ENCODE data around the gene CPNE6. TPM values are rescaled to one million over a fixed set of nuclear protein-coding genes. Genes with fewer than 3 reads are reported as not detected.

The CPNE6 gene
- total and polyA plus RNA-seq, 5 donors from 2014 or later, result not detected

- no peaks in the 10 kb centered on the region for H3K9me3 ChIP-seq (ENCODE audit: control insufficient read depth in 2 of 2, low read length in 2 of 2)
- Mint-ChIP-seq H3K4me3 (no peak overlapping the region), H3K27me3 (peaks cover 16% of the 10 kb centered on the region), H3K9me3 (no peaks in the 10 kb centered on the region), H3K4me1 (peaks cover 0 to 2% (median 0%) of the 10 kb centered on the region in 4 donors), H3K36me3 (no peaks in the 10 kb centered on the region), H3K27ac (no peak overlapping the region)
- H3K27ac ChIP-seq (ENCODE audit: insufficient read depth, low read length, poor library complexity, severe bottlenecking), result no peak overlapping the region
- ATAC-seq (ENCODE audit: low read depth in 2 of 2) (no peak), DNase-seq (no peak)
- no peak overlapping the region for H3K4me3 ChIP-seq (ENCODE audit: low read depth, low read length)
- H3K36me3 ChIP-seq (ENCODE audit: control insufficient read depth, insufficient read depth, low read length), result no peaks in the 10 kb centered on the region
- H3K4me1 ChIP-seq (ENCODE audit: control insufficient read depth, insufficient read depth, low read length, poor library complexity, severe bottlenecking), result no peaks in the 10 kb centered on the region
- H3K27me3 ChIP-seq (ENCODE audit: control insufficient read depth, insufficient read depth, low read length), result no peaks in the 10 kb centered on the region
These were observed 4.7 kb upstream of the CPNE6 start for GRCh38 chr14:24066496-24067132.

GRCh38 chr14:24067133-24068082 lies 4.0 kb upstream of the CPNE6 start:
- no peaks in the 10 kb centered on the region for H3K27me3 ChIP-seq (ENCODE audit: control insufficient read depth, insufficient read depth, low read length)
- no peak overlapping the region for H3K27ac ChIP-seq (ENCODE audit: insufficient read depth, low read length, poor library complexity, severe bottlenecking)
- no peaks in the 10 kb centered on the region for H3K9me3 ChIP-seq (ENCODE audit: control insufficient read depth in 2 of 2, low read length in 2 of 2)
- Mint-ChIP-seq H3K27ac (peak overlapping the region in 1 of 3 donors; percentile 3), H3K4me1 (peaks cover 0 to 2% (median 0%) of the 10 kb centered on the region in 4 donors), H3K9me3 (no peaks in the 10 kb centered on the region), H3K4me3 (no peak overlapping the region), H3K27me3 (peaks cover 16% of the 10 kb centered on the region), H3K36me3 (no peaks in the 10 kb centered on the region)
- DNase-seq, result no peak
- H3K4me3 ChIP-seq (ENCODE audit: low read depth, low read length), result no peak overlapping the region
- no peaks in the 10 kb centered on the region for H3K4me1 ChIP-seq (ENCODE audit: control insufficient read depth, insufficient read depth, low read length, poor library complexity, severe bottlenecking)
- no peak for ATAC-seq (ENCODE audit: low read depth in 2 of 2)
- no peaks in the 10 kb centered on the region for H3K36me3 ChIP-seq (ENCODE audit: control insufficient read depth, insufficient read depth, low read length)

- Mint-ChIP-seq H3K4me3 (no peak overlapping the region), H3K27me3 (peaks cover 22% of the 10 kb centered on the region), H3K27ac (no peak overlapping the region), H3K4me1 (peaks cover 0 to 2% (median 0%) of the 10 kb centered on the region in 4 donors), H3K9me3 (no peaks in the 10 kb centered on the region), H3K36me3 (no peaks in the 10 kb centered on the region)
- no peaks in the 10 kb centered on the region for H3K9me3 ChIP-seq (ENCODE audit: control insufficient read depth in 2 of 2, low read length in 2 of 2)
- no peak for DNase-seq
- ATAC-seq (ENCODE audit: low read depth in 2 of 2), result no peak
- no peaks in the 10 kb centered on the region for H3K36me3 ChIP-seq (ENCODE audit: control insufficient read depth, insufficient read depth, low read length)
- no peak overlapping the region for H3K27ac ChIP-seq (ENCODE audit: insufficient read depth, low read length, poor library complexity, severe bottlenecking)
- no peak overlapping the region for H3K4me3 ChIP-seq (ENCODE audit: low read depth, low read length)
- H3K4me1 ChIP-seq (ENCODE audit: control insufficient read depth, insufficient read depth, low read length, poor library complexity, severe bottlenecking), result no peaks in the 10 kb centered on the region
- no peaks in the 10 kb centered on the region for H3K27me3 ChIP-seq (ENCODE audit: control insufficient read depth, insufficient read depth, low read length)
These were observed 2.5 kb upstream of the CPNE6 start for GRCh38 chr14:24068711-24069410.

- peaks cover 0 to 2% (median 0%) of the 10 kb centered on the region in 4 donors for H3K4me1 Mint-ChIP-seq
- H3K36me3 ChIP-seq (ENCODE audit: control insufficient read depth, insufficient read depth, low read length), result no peaks in the 10 kb centered on the region
- H3K4me3 Mint-ChIP-seq, result no peak overlapping the region
- H3K27me3 ChIP-seq (ENCODE audit: control insufficient read depth, insufficient read depth, low read length), result no peaks in the 10 kb centered on the region
- no peak for DNase-seq
- no peaks in the 10 kb centered on the region for H3K4me1 ChIP-seq (ENCODE audit: control insufficient read depth, insufficient read depth, low read length, poor library complexity, severe bottlenecking)
- no peak overlapping the region for H3K27ac Mint-ChIP-seq
- H3K36me3 Mint-ChIP-seq, result no peaks in the 10 kb centered on the region
- no peak overlapping the region for H3K27ac ChIP-seq (ENCODE audit: insufficient read depth, low read length, poor library complexity, severe bottlenecking)
- no peak for ATAC-seq (ENCODE audit: low read depth in 2 of 2)
- H3K4me3 ChIP-seq (ENCODE audit: low read depth, low read length), result no peak overlapping the region
- peaks cover 0 to 2% (median 0%) of the 10 kb centered on the region in 7 donors for H3K9me3 Mint-ChIP-seq
- H3K27me3 Mint-ChIP-seq, result peaks cover 22% of the 10 kb centered on the region
- no peaks in the 10 kb centered on the region for H3K9me3 ChIP-seq (ENCODE audit: control insufficient read depth in 2 of 2, low read length in 2 of 2)
These were observed 2.0 kb upstream of the CPNE6 start for GRCh38 chr14:24069411-24069735.

GRCh38 chr14:24070285-24071143 lies 848 bp upstream of the CPNE6 start:
- H3K36me3 Mint-ChIP-seq, result no peaks in the 10 kb centered on the region
- Histone ChIP-seq H3K4me1 (ENCODE audit: control insufficient read depth, insufficient read depth, low read length, poor library complexity, severe bottlenecking) (no peaks in the 10 kb centered on the region), H3K27me3 (ENCODE audit: control insufficient read depth, insufficient read depth, low read length) (no peaks in the 10 kb centered on the region), H3K4me3 (ENCODE audit: low read depth, low read length) (no peak overlapping the region), H3K27ac (ENCODE audit: insufficient read depth, low read length, poor library complexity, severe bottlenecking) (no peak overlapping the region), H3K36me3 (ENCODE audit: control insufficient read depth, insufficient read depth, low read length) (no peaks in the 10 kb centered on the region), H3K9me3 (ENCODE audit: control insufficient read depth in 2 of 2, low read length in 2 of 2) (no peaks in the 10 kb centered on the region)
- H3K9me3 Mint-ChIP-seq, result peaks cover 0 to 2% (median 0%) of the 10 kb centered on the region in 7 donors
- peak overlapping the region in 1 of 3 donors; percentile 68 for H3K27ac Mint-ChIP-seq
- no peak for DNase-seq
- H3K4me3 Mint-ChIP-seq, result no peak overlapping the region
- peaks cover 22% of the 10 kb centered on the region for H3K27me3 Mint-ChIP-seq
- peaks cover 0 to 4% (median 1%) of the 10 kb centered on the region in 4 donors for H3K4me1 Mint-ChIP-seq
- no peak for ATAC-seq (ENCODE audit: low read depth in 2 of 2)

- no peaks in the 10 kb centered on the region for H3K4me1 ChIP-seq (ENCODE audit: control insufficient read depth, insufficient read depth, low read length, poor library complexity, severe bottlenecking)
- no peaks in the 10 kb centered on the region for H3K27me3 ChIP-seq (ENCODE audit: control insufficient read depth, insufficient read depth, low read length)
- H3K36me3 ChIP-seq (ENCODE audit: control insufficient read depth, insufficient read depth, low read length), result no peaks in the 10 kb centered on the region
- H3K9me3 Mint-ChIP-seq, result peaks cover 0 to 2% (median 0%) of the 10 kb centered on the region in 7 donors
- H3K4me3 Mint-ChIP-seq, result no peak overlapping the region
- H3K9me3 ChIP-seq (ENCODE audit: control insufficient read depth in 2 of 2, low read length in 2 of 2), result no peaks in the 10 kb centered on the region
- H3K27ac ChIP-seq (ENCODE audit: insufficient read depth, low read length, poor library complexity, severe bottlenecking), result no peak overlapping the region
- no peak overlapping the region for H3K27ac Mint-ChIP-seq
- H3K4me1 Mint-ChIP-seq, result peaks cover 0 to 4% (median 1%) of the 10 kb centered on the region in 4 donors
- no peaks in the 10 kb centered on the region for H3K36me3 Mint-ChIP-seq
- peaks cover 15% of the 10 kb centered on the region for H3K27me3 Mint-ChIP-seq
- DNase-seq (no peak), ATAC-seq (ENCODE audit: low read depth in 2 of 2) (no peak)
- no peak overlapping the region for H3K4me3 ChIP-seq (ENCODE audit: low read depth, low read length)
These were observed 571 bp downstream of the CPNE6 start for GRCh38 chr14:24071836-24072430.

GRCh38 chr14:24072436-24072835 lies 1.1 kb downstream of the CPNE6 start:
- Histone ChIP-seq H3K27me3 (ENCODE audit: control insufficient read depth, insufficient read depth, low read length) (no peaks in the 10 kb centered on the region), H3K36me3 (ENCODE audit: control insufficient read depth, insufficient read depth, low read length) (no peaks in the 10 kb centered on the region), H3K4me1 (ENCODE audit: control insufficient read depth, insufficient read depth, low read length, poor library complexity, severe bottlenecking) (no peaks in the 10 kb centered on the region), H3K27ac (ENCODE audit: insufficient read depth, low read length, poor library complexity, severe bottlenecking) (no peak overlapping the region), H3K9me3 (ENCODE audit: control insufficient read depth in 2 of 2, low read length in 2 of 2) (no peaks in the 10 kb centered on the region), H3K4me3 (ENCODE audit: low read depth, low read length) (no peak overlapping the region)
- DNase-seq, result no peak
- Mint-ChIP-seq H3K36me3 (no peaks in the 10 kb centered on the region), H3K9me3 (peaks cover 0 to 2% (median 0%) of the 10 kb centered on the region in 7 donors), H3K4me3 (no peak overlapping the region), H3K4me1 (peaks cover 0 to 4% (median 1%) of the 10 kb centered on the region in 4 donors), H3K27ac (peak overlapping the region in 1 of 3 donors; percentile 20), H3K27me3 (peaks cover 15% of the 10 kb centered on the region)
- no peak for ATAC-seq (ENCODE audit: low read depth in 2 of 2)
